Measurements from ENCODE around the gene ZNF646.

DNA sequence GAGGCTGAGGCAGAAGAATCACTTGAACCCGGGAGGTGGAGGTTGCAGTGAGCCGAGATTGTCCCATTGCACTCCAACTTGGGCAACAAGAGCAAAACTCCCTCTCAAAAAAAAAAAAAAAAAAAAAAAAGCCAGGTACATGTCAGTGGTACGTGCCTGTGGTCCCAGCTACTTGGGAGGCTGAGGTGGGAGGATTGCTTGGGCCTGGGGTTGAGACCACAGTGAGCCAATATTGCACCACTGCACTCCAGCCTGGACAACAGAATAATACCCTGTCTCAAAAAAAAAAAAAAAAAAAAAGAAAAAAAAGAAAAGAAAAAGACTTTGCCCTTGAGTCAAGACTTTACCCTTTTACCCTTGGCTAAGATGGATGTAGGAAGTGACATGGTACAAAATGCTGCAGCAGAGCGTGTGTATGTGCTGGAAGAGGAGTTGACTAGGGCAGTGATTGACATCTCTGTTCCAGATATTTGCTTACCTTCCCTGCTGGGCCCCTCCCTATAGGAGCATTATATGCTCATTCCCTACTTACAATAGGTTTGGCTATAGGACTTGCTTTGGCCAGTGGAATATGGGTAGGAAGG lies 30.2 kb upstream of the ZNF646 start:
- TF ChIP-seq, protein P1, sequence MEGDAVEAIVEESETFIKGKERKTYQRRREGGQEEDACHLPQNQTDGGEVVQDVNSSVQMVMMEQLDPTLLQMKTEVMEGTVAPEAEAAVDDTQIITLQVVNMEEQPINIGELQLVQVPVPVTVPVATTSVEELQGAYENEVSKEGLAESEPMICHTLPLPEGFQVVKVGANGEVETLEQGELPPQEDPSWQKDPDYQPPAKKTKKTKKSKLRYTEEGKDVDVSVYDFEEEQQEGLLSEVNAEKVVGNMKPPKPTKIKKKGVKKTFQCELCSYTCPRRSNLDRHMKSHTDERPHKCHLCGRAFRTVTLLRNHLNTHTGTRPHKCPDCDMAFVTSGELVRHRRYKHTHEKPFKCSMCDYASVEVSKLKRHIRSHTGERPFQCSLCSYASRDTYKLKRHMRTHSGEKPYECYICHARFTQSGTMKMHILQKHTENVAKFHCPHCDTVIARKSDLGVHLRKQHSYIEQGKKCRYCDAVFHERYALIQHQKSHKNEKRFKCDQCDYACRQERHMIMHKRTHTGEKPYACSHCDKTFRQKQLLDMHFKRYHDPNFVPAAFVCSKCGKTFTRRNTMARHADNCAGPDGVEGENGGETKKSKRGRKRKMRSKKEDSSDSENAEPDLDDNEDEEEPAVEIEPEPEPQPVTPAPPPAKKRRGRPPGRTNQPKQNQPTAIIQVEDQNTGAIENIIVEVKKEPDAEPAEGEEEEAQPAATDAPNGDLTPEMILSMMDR (IDR thresholded peaks at IDR 0.05; ENCODE audit: borderline replicate concordance, extremely low read depth, low read length, poor library complexity, severe bottlenecking): no peak
- TF ChIP-seq EZH2 (IDR thresholded peaks at IDR 0.05; ENCODE audit: borderline replicate concordance, low read depth, low read length, severe bottlenecking): no peak
